Measurements from ENCODE around the gene PHETA1.
"Not testable (repeated sequence)": the region's sequence is repeated elsewhere in the genome, so short reads cannot be mapped to it uniquely, and the experiment has no call there.

The PHETA1 gene

DNA sequence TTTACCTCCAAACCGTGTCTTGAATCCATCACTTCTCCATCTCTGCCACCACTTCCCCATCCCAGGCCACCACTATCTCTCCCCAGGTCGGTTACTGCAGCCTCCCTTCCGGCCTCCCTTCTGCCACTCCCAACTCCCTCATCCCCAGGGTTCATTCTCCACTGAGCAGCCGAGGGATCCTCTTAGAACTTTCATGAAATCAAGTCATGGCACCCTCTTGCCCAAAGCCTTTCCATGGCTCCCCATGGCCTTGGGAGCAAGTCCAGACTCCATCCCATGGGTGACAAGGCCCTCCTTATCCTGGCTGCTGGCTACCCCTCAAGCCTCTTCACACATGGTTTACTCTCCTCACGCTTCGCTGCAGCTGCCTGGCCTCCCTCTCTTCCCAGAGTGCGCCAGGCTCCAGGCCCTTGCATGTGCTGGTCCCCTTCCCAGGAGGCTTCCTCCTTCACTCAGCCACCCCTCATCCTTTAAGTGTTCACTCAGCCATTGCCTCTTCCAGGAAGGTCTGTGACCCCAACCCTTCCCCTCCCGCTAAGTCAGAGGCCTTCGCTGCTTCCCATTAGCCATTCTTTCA is 18.9 kb upstream of the PHETA1 start:
- Histone ChIP-seq H3K4me1 (peaks cover 24 to 50% (median 41%) of the 10 kb centered on the region in 10 experiments), H3K9ac (no peak overlapping the region; a peak in 1 of 22 replicates), H3K36me3 (no peaks in the 10 kb centered on the region), H3K27me3 (no peaks in the 10 kb centered on the region), H3K4me2 (peak overlapping the region; percentile 49 to 78 (median 70)), H3K9me3 (replicated peaks in 1 of 11) (no peaks in the 10 kb centered on the region), H4K20me1 (peaks cover 0 to 7% (median 0%) of the 10 kb centered on the region in 11 experiments; a peak in 1 of 22 replicates), H3K4me3 (no peak overlapping the region), H3K27ac (no peak overlapping the region)
- no peak for TF ChIP-seq Cebpa-rat (IDR thresholded peaks at IDR 0.05)

- TF ChIP-seq Cebpa-rat (IDR thresholded peaks at IDR 0.05), result no peak
- Histone ChIP-seq H3K27me3 (no peaks in the 10 kb centered on the region), H3K36me3 (no peaks in the 10 kb centered on the region), H3K9ac (no peak overlapping the region), H3K4me2 (peak overlapping the region in 9 of 11 experiments; percentile 14 to 78 (median 70); a peak in 12 of 22 replicates), H3K9me3 (replicated peaks in 1 of 11) (no peaks in the 10 kb centered on the region), H3K27ac (no peak overlapping the region), H4K20me1 (peaks cover 0 to 7% (median 0%) of the 10 kb centered on the region in 11 experiments; a peak in 1 of 22 replicates), H3K4me3 (no peak overlapping the region), H3K4me1 (peaks cover 24 to 50% (median 41%) of the 10 kb centered on the region in 10 experiments)
These were observed 18.0 kb upstream of the PHETA1 start for GRCh38 chr12:111386885-111387284.

DNA sequence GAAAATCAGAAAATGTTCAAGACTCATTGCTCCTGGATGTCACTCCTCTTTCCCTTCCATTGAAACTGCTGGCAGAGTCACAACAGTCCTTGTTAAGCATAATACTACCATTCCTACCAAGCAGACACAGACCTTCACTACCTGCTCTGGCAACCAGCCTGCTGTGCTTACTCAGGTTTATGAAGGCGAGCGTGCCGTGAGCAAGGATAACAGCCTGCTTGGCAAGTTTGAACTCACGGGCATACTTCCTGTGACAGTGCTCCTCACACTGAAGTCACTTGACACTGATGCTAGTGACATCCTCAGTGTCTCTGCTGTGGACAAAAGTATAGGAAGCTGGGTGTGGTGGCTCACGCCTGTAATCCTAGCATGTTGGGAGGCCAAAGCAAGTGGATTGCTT is 15.7 kb upstream of the PHETA1 start:
- peaks cover 20 to 32% (median 27%) of the 10 kb centered on the region in 10 experiments for H3K4me1 ChIP-seq
- H3K9ac ChIP-seq, result no peak overlapping the region
- H4K20me1 ChIP-seq, result peaks cover 0 to 5% (median 0%) of the 10 kb centered on the region in 11 experiments; a peak in 1 of 22 replicates
- no peak overlapping the region for H3K4me3 ChIP-seq
- H3K27me3 ChIP-seq, result no peaks in the 10 kb centered on the region
- H3K4me2 ChIP-seq, result no peak overlapping the region
- H3K27ac ChIP-seq, result no peak overlapping the region
- H3K36me3 ChIP-seq, result no peaks in the 10 kb centered on the region
- no peaks in the 10 kb centered on the region for H3K9me3 ChIP-seq (replicated peaks in 1 of 11)
- no peak for TF ChIP-seq Cebpa-rat (IDR thresholded peaks at IDR 0.05)

- no peak for TF ChIP-seq Cebpa-rat (IDR thresholded peaks at IDR 0.05)
- Histone ChIP-seq H3K9ac (no peak overlapping the region), H3K36me3 (peaks cover 0 to 11% (median 0%) of the 10 kb centered on the region in 11 experiments; a peak in 1 of 22 replicates), H3K4me3 (no peak overlapping the region), H4K20me1 (no peaks in the 10 kb centered on the region), H3K27me3 (no peaks in the 10 kb centered on the region), H3K27ac (no peak overlapping the region), H3K9me3 (replicated peaks in 1 of 11) (peaks cover 11 to 22% (median 15%) of the 10 kb centered on the region in 11 experiments; a peak in 21 of 22 replicates), H3K4me1 (no peaks in the 10 kb centered on the region), H3K4me2 (no peak overlapping the region)
These were observed 11.2 kb upstream of the PHETA1 start for GRCh38 chr12:111379942-111380554.

GRCh38 chr12:111377440-111377839 is 8.5 kb upstream of the PHETA1 start:
- Histone ChIP-seq H3K36me3 (peaks cover 0 to 23% (median 0%) of the 10 kb centered on the region in 11 experiments; a peak in 3 of 22 replicates), H4K20me1 (no peaks in the 10 kb centered on the region), H3K9ac (no peak overlapping the region), H3K4me2 (no peak overlapping the region), H3K27ac (no peak overlapping the region), H3K4me1 (no peaks in the 10 kb centered on the region), H3K4me3 (no peak overlapping the region), H3K9me3 (replicated peaks in 1 of 11) (peaks cover 21 to 42% (median 29%) of the 10 kb centered on the region in 11 experiments), H3K27me3 (no peaks in the 10 kb centered on the region)
- no peak for TF ChIP-seq Cebpa-rat (IDR thresholded peaks at IDR 0.05)

DNA sequence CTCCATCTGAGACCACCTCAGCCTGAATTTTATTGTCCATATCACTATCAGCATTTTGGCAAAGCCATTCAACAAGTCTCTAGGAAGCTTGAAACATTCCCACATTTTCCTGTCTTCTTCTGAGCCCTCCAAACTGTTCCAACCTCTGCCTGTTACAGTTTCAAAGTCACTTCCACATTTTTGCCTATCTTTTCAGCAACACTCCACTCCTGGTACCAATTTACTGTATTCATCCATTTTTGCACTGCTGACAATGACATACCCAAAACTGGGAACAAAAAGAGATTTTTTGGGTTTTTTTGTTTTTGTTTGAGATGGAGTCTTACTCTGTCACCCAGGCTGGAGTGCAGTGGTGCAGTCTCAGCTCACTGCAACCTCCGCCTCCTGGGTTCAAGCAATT is 4.3 kb upstream of the PHETA1 start:
- not testable (repeated sequence) for H3K9ac ChIP-seq, H4K20me1 ChIP-seq, H3K4me2 ChIP-seq, H3K27me3 ChIP-seq, H3K27ac ChIP-seq, H3K4me3 ChIP-seq
- Histone ChIP-seq H3K4me1 (peaks cover 7 to 18% (median 14%) of the 10 kb centered on the region in 10 experiments), H3K9me3 (replicated peaks in 1 of 11) (peaks cover 21 to 42% (median 29%) of the 10 kb centered on the region in 11 experiments), H3K36me3 (peaks cover 0 to 23% (median 0%) of the 10 kb centered on the region in 11 experiments; a peak in 3 of 22 replicates)

DNA sequence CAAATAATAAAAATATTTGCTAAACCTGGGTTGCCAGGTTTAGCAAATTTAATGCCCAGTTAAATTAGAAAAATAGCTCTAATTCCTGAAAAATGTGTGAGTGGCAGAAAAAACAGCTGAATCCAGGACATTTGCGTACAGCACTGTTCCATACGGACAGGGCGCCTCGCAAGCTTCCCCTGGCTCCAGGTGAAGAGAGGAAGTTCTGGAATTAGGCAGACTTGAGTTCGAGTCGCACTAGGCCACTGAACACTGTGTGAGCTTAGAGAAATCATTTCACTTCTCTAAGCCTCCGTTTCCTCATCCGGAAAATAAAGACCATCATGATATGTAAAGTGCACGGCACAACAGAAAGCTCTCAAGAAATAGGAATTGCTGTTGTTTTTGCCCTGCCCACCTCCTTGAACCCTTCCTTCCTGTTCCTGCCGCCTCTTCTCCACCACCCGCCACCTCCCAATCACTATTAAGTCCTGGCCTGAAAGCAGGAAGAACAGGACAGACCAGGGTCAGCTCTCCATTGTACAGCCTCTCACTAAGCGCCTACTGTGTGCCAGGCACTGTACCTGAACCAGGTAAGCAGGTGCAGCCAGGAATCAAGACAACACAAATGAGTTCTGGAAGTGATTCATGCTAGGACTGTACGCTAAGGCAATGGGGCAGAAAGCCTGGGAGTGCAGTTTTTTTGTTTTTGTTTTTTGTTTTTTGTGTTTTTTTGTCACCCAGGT is 763 bp upstream of the PHETA1 start:
- Histone ChIP-seq H3K9ac (peak overlapping the region; percentile 76 to 90 (median 85)), H4K20me1 (peaks cover 7 to 34% (median 17%) of the 10 kb centered on the region in 11 experiments; a peak in 14 of 22 replicates), H3K27me3 (no peaks in the 10 kb centered on the region), H3K27ac (peak overlapping the region in 10 of 11 experiments; percentile 18 to 78 (median 71); a peak in 18 of 22 replicates), H3K4me1 (peaks cover 28 to 45% (median 36%) of the 10 kb centered on the region in 10 experiments), H3K9me3 (replicated peaks in 1 of 11) (peaks cover 7 to 20% (median 14%) of the 10 kb centered on the region in 11 experiments; a peak in 20 of 22 replicates), H3K36me3 (peaks cover 5 to 32% (median 18%) of the 10 kb centered on the region in 11 experiments; a peak in 20 of 22 replicates), H3K4me2 (peak overlapping the region; percentile 97 to 100 (median 98)), H3K4me3 (peak overlapping the region; percentile 82 to 99 (median 91))
- no peak for TF ChIP-seq Cebpa-rat (IDR thresholded peaks at IDR 0.05)

- peaks cover 0 to 9% (median 3%) of the 10 kb centered on the region in 11 experiments; a peak in 11 of 22 replicates for H3K9me3 ChIP-seq (replicated peaks in 1 of 11)
- peaks cover 36 to 58% (median 48%) of the 10 kb centered on the region in 10 experiments for H3K4me1 ChIP-seq
- peak overlapping the region; percentile 59 to 78 (median 72) for H3K27ac ChIP-seq
- H3K9ac ChIP-seq, result peak overlapping the region; percentile 76 to 90 (median 85)
- H3K36me3 ChIP-seq, result peaks cover 8 to 40% (median 27%) of the 10 kb centered on the region in 11 experiments; a peak in 21 of 22 replicates
- peak overlapping the region; percentile 97 to 100 (median 98) for H3K4me2 ChIP-seq
- no peaks in the 10 kb centered on the region for H3K27me3 ChIP-seq
- peaks cover 7 to 34% (median 17%) of the 10 kb centered on the region in 11 experiments; a peak in 14 of 22 replicates for H4K20me1 ChIP-seq
- TF ChIP-seq Cebpa-rat (IDR thresholded peaks at IDR 0.05), result no peak
- peak overlapping the region; percentile 82 to 99 (median 91) for H3K4me3 ChIP-seq
These were observed 556 bp downstream of the PHETA1 start for GRCh38 chr12:111368291-111368787.
